HG02763 (cell line): ENCODE data around the gene MFAP4.

Experiments
- ATAC-seq: cut with Tn5 transposase; IDR thresholded peaks from one replicate; pipeline ENCODE4 v1.9.1; 2021; ENCODE audit warnings: mild to moderate bottlenecking, moderate library complexity; ENCODE audit not compliant: unreplicated experiment

The MFAP4 gene

GRCh38 chr17:19387921-19388521, 1.0 kb upstream of the MFAP4 start:
- ATAC-seq, result no peak

- no peak for ATAC-seq
These were observed 700 bp downstream of the MFAP4 start for GRCh38 chr17:19386051-19386929.

- no peak for ATAC-seq
These were observed 1.4 kb downstream of the MFAP4 start for GRCh38 chr17:19385521-19385983.

- ATAC-seq, result no peak
These were observed 2.1 kb downstream of the MFAP4 start for GRCh38 chr17:19384723-19385391.

- ATAC-seq, result no peak
These were observed 3.1 kb downstream of the MFAP4 start for GRCh38 chr17:19383681-19384470.

GRCh38 chr17:19382531-19383444, 4.2 kb downstream of the MFAP4 start:
- ATAC-seq, result no peak

- no peak for ATAC-seq
These were observed 5.1 kb downstream of the MFAP4 start for GRCh38 chr17:19381741-19382444.

- ATAC-seq, result no peak
These were observed 5.6 kb downstream of the MFAP4 start for GRCh38 chr17:19381361-19381740.

GRCh38 chr17:19380481-19381301, 6.3 kb downstream of the MFAP4 start:
- ATAC-seq, result no peak

GRCh38 chr17:19379361-19380065, 7.5 kb downstream of the MFAP4 start:
- no peak for ATAC-seq

- ATAC-seq, result peak; percentile 3
These were observed 8.3 kb downstream of the MFAP4 start, which contains the start of gene MAPK7 for GRCh38 chr17:19378416-19379360. Gene MAPK7 (plus strand): TSS chr17:19378498. CDS start chr17:19378901, 403 bp downstream.

GRCh38 chr17:19377602-19378415, 9.2 kb downstream of the MFAP4 start:
- peak; percentile 92 for ATAC-seq

GRCh38 chr17:19376811-19377210, 10.2 kb downstream of the MFAP4 start:
- ATAC-seq, result no peak

- no peak for ATAC-seq
These were observed 11.3 kb downstream of the MFAP4 start for GRCh38 chr17:19375732-19376131.

- no peak for ATAC-seq
These were observed 12.9 kb downstream of the MFAP4 start for GRCh38 chr17:19374136-19374535.
